ENCODE data around the gene KLK2. TPM values are rescaled to one million over a fixed set of nuclear protein-coding genes. Genes with fewer than 3 reads are reported as not detected.
A peak's percentile ranks its signal among the peaks of the same experiment; 100 is the strongest.

The KLK2 gene
- total RNA-seq, 1 experiment from 2014 or later: not detected

DNA sequence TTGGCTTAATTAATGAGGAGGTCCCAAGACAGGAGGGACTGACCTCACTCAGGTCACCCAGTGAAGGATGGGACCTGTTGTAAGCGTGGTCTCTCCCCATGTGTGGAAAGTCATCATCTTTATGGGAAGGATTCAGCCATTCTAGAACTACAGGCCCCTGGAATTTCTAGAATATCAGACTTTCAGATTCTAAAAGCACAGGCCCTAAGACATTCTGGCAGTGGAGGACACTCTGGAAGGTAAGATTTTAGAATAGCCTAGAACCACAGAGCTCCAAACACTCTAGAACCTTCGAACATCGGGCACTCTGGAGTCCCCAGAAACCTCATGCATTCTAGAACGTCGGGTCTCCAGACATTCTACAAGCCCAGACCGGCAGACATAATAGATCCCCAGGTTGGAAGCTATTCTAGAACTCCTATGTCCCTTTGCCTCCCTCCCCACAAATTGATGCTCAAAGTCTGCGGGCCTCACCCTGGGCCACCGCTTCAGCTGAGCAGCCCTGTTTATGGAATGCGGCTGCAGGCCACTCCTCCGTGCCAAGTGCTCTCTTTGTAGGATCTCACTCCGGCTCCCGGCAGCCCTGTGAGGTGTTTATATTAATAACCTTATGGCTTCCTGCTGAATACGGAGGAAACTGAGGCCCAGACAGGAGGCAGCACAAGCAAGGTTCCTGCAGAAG lies 38.0 kb upstream of the KLK2 start:
- H3K4me2 ChIP-seq (ENCODE audit: low read length): peak overlapping the region; percentile 66
- no peak overlapping the region for H2AFZ ChIP-seq (ENCODE audit: low read depth, low read length, poor library complexity, severe bottlenecking)
- ATAC-seq: peak; percentile 64
- peaks cover 15 to 29% of the 10 kb centered on the region in 2 experiments for H3K4me1 ChIP-seq (ENCODE audit: control insufficient read depth in 1 of 2, insufficient read depth in 2 of 2, low read length in 2 of 2)
- H3K36me3 ChIP-seq (ENCODE audit: control insufficient read depth in 1 of 2, insufficient read depth in 2 of 2, low read length in 2 of 2): no peaks in the 10 kb centered on the region
- H3K9me2 ChIP-seq (ENCODE audit: insufficient read depth): no peaks in the 10 kb centered on the region
- H3K27me3 ChIP-seq (ENCODE audit: insufficient read depth, low read length): no peaks in the 10 kb centered on the region
- intact Hi-C loops (cut with micrococcal nuclease): no loop called here
- TF ChIP-seq SP1 (IDR thresholded peaks at IDR 0.05; ENCODE audit: low read depth) (no peak), SRF (IDR thresholded peaks at IDR 0.05; ENCODE audit: low read depth) (no peak), JUND (IDR thresholded peaks at IDR 0.05) (no peak), SIN3A (IDR thresholded peaks at IDR 0.05; ENCODE audit: low read depth) (no peak), ZNF274 (IDR thresholded peaks at IDR 0.05; ENCODE audit: low read depth, low read length) (no peak), POLR2A (IDR thresholded peaks at IDR 0.05; ENCODE audit: borderline replicate concordance, extremely low read depth, insufficient read depth, insufficient read length) (no peak)
- TF ChIP-seq, protein P1, sequence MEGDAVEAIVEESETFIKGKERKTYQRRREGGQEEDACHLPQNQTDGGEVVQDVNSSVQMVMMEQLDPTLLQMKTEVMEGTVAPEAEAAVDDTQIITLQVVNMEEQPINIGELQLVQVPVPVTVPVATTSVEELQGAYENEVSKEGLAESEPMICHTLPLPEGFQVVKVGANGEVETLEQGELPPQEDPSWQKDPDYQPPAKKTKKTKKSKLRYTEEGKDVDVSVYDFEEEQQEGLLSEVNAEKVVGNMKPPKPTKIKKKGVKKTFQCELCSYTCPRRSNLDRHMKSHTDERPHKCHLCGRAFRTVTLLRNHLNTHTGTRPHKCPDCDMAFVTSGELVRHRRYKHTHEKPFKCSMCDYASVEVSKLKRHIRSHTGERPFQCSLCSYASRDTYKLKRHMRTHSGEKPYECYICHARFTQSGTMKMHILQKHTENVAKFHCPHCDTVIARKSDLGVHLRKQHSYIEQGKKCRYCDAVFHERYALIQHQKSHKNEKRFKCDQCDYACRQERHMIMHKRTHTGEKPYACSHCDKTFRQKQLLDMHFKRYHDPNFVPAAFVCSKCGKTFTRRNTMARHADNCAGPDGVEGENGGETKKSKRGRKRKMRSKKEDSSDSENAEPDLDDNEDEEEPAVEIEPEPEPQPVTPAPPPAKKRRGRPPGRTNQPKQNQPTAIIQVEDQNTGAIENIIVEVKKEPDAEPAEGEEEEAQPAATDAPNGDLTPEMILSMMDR (IDR thresholded peaks at IDR 0.05 in 2 of 3, conservative IDR thresholded peaks at IDR 0.05 in 1 of 3; ENCODE audit: borderline replicate concordance in 1 of 3, insufficient read depth in 1 of 3, low read depth in 2 of 3, low read length in 2 of 3): no peak
- TF ChIP-seq, protein P2, sequence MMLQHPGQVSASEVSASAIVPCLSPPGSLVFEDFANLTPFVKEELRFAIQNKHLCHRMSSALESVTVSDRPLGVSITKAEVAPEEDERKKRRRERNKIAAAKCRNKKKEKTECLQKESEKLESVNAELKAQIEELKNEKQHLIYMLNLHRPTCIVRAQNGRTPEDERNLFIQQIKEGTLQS (IDR thresholded peaks at IDR 0.05): no peak
- TF ChIP-seq, protein P3, sequence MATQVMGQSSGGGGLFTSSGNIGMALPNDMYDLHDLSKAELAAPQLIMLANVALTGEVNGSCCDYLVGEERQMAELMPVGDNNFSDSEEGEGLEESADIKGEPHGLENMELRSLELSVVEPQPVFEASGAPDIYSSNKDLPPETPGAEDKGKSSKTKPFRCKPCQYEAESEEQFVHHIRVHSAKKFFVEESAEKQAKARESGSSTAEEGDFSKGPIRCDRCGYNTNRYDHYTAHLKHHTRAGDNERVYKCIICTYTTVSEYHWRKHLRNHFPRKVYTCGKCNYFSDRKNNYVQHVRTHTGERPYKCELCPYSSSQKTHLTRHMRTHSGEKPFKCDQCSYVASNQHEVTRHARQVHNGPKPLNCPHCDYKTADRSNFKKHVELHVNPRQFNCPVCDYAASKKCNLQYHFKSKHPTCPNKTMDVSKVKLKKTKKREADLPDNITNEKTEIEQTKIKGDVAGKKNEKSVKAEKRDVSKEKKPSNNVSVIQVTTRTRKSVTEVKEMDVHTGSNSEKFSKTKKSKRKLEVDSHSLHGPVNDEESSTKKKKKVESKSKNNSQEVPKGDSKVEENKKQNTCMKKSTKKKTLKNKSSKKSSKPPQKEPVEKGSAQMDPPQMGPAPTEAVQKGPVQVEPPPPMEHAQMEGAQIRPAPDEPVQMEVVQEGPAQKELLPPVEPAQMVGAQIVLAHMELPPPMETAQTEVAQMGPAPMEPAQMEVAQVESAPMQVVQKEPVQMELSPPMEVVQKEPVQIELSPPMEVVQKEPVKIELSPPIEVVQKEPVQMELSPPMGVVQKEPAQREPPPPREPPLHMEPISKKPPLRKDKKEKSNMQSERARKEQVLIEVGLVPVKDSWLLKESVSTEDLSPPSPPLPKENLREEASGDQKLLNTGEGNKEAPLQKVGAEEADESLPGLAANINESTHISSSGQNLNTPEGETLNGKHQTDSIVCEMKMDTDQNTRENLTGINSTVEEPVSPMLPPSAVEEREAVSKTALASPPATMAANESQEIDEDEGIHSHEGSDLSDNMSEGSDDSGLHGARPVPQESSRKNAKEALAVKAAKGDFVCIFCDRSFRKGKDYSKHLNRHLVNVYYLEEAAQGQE (IDR thresholded peaks at IDR 0.05; ENCODE audit: low read depth): no peak
- no peak for DNase-seq (ENCODE audit: low read depth, low spot score)
- RAD21 ChIA-PET (ENCODE audit: low non-redundant PET in 1 of 2, low total read pairs in 2 of 2, uncharacterized antibody in 2 of 2, unreplicated experiment in 2 of 2): no interaction called here
- H3K79me2 ChIP-seq (ENCODE audit: insufficient read depth, low read length): no peaks in the 10 kb centered on the region
- no peaks in the 10 kb centered on the region for H3K9me3 ChIP-seq (ENCODE audit: control insufficient read depth in 1 of 2, insufficient read depth in 1 of 2, low read depth in 1 of 2, low read length in 2 of 2)
- POLR2A ChIA-PET: no interaction called here
- peak overlapping the region; percentile 55 to 60 for H3K4me3 ChIP-seq (replicated peaks in 1 of 2; ENCODE audit: low read depth in 1 of 2, low read length in 2 of 2)
- peak overlapping the region; percentile 68 for H3K9ac ChIP-seq (ENCODE audit: low read length)
- peak overlapping the region; percentile 62 for H3K27ac ChIP-seq (ENCODE audit: low read depth, low read length)
- BruUV-seq (replicated peaks): TSS peak; percentile 84
- no peaks in the 10 kb centered on the region for H4K20me1 ChIP-seq (ENCODE audit: insufficient read depth)
- CTCF ChIA-PET: no interaction called here

All from HCT116 (cell line).